ENCODE results near the gene MRPL39. TPM values are rescaled to one million over a fixed set of nuclear protein-coding genes. Genes with fewer than 3 reads are reported as not detected.

Gene MRPL39
- total RNA-seq, 2 donors from 2014 or later: 44.0 to 50.2 TPM

DNA sequence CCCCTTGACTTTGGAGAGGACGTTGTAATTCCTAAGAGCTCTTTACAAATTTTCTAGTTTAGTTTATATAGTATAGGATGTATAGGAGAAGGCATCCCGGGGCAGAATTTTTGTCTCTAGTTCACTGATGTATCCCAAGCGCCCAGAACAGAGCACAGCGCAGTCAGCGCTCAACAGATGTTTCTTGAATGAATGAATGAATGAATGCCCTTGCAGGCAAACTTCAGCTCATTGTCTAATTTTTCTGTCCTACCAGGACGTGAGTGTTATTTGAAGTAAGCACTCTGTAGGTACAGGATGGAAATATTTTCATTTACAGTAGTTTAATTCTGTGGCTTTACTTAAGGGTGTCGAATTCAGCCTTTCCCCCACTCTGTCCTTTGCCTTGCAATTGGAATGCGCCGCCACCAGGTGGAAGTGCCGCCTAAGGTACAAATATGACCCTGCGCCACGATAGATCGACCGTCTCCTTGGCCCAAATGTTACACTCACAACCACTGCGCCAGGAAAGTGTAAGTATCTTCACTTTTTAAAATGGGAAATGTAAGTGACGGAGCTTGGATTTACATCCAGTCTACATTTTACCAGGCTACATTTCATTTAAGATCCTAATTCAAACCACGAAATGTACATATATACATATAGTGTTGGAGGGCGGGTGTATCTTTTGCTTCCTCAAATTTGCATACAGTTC lies 910 bp upstream of the MRPL39 start:
- peak overlapping the region; percentile 91 for H3K4me3 ChIP-seq
- no peaks in the 10 kb centered on the region for H3K27me3 ChIP-seq
- peak; percentile 80 for DNase-seq
- H3K9ac ChIP-seq (ENCODE audit: low read depth in 2 of 2, low read length in 2 of 2): peak overlapping the region; percentile 8 to 69
- H3K4me1 ChIP-seq: peaks cover 8% of the 10 kb centered on the region
- TF ChIP-seq, protein P1, sequence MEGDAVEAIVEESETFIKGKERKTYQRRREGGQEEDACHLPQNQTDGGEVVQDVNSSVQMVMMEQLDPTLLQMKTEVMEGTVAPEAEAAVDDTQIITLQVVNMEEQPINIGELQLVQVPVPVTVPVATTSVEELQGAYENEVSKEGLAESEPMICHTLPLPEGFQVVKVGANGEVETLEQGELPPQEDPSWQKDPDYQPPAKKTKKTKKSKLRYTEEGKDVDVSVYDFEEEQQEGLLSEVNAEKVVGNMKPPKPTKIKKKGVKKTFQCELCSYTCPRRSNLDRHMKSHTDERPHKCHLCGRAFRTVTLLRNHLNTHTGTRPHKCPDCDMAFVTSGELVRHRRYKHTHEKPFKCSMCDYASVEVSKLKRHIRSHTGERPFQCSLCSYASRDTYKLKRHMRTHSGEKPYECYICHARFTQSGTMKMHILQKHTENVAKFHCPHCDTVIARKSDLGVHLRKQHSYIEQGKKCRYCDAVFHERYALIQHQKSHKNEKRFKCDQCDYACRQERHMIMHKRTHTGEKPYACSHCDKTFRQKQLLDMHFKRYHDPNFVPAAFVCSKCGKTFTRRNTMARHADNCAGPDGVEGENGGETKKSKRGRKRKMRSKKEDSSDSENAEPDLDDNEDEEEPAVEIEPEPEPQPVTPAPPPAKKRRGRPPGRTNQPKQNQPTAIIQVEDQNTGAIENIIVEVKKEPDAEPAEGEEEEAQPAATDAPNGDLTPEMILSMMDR (IDR thresholded peaks at IDR 0.05): peak; percentile 92
- peak overlapping the region; percentile 64 for H3K27ac ChIP-seq
- H3K36me3 ChIP-seq: no peaks in the 10 kb centered on the region
- no peaks in the 10 kb centered on the region for H3K9me3 ChIP-seq
- intact Hi-C loops (cut with DNase I): loop anchor here (2.0 to 5.0 kb wide), 2 partner anchors 101 to 1109 kb away; no protein-coding TSS in a partner anchor

DNA sequence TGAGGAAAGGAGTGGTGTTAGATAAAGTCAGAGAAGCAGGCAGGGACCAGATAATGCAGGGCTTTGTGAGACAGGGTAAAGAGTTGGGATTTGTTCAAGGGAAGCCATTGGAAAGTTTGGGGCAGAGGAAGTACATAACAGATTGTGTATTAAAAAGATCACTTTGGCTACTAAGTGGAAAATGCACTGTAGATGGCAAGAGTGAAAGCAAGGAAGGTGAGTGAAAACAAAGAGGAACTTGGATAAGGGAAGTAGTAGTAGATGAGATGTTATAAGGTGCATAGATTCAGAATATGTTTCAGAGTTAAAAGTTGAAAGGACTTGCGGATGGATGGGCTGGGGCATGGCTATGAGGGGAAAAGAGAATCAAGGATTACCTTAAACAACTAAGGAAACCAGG lies 17.4 kb downstream of the MRPL39 start:
- intact Hi-C loops (cut with DNase I): no loop called here
- H3K9ac ChIP-seq (ENCODE audit: low read depth in 2 of 2, low read length in 2 of 2): no peak overlapping the region
- H3K9me3 ChIP-seq: no peaks in the 10 kb centered on the region
- no peaks in the 10 kb centered on the region for H3K4me1 ChIP-seq
- no peak overlapping the region for H3K4me3 ChIP-seq
- H3K27ac ChIP-seq: no peak overlapping the region
- TF ChIP-seq, protein P1 (IDR thresholded peaks at IDR 0.05): no peak
- DNase-seq: no peak
- no peaks in the 10 kb centered on the region for H3K27me3 ChIP-seq
- peaks cover 5% of the 10 kb centered on the region for H3K36me3 ChIP-seq

GRCh38 chr21:25586791-25587190 lies 20.5 kb downstream of the MRPL39 start:
- no peak for DNase-seq
- no peak overlapping the region for H3K4me3 ChIP-seq
- H3K36me3 ChIP-seq: no peaks in the 10 kb centered on the region
- no peak overlapping the region for H3K9ac ChIP-seq (ENCODE audit: low read depth in 2 of 2, low read length in 2 of 2)
- no peaks in the 10 kb centered on the region for H3K27me3 ChIP-seq
- no peaks in the 10 kb centered on the region for H3K9me3 ChIP-seq
- intact Hi-C loops (cut with DNase I): no loop called here
- TF ChIP-seq, protein P1 (IDR thresholded peaks at IDR 0.05): no peak
- no peak overlapping the region for H3K27ac ChIP-seq
- no peaks in the 10 kb centered on the region for H3K4me1 ChIP-seq

DNA sequence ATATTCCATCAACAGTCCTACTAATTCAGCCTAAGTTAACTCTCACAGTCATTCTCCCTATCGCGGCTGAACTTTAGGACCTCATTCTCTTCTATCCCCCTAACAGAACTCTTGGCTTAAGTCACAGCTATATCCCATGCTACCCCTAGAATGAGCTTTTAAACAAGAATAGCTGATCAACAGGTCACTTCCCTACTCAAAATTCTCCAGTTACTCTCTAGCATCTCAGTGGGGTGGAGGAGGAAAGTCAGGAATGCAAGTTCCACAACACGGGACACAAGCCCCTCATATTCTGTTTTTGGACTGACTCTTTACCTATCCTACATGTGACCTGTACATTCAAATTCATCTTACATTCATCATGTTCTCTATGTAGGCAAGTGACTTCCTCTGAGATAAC lies 21.0 kb downstream of the MRPL39 start:
- Histone ChIP-seq H3K4me3 (no peak overlapping the region), H3K9ac (ENCODE audit: low read depth in 2 of 2, low read length in 2 of 2) (no peak overlapping the region), H3K27me3 (no peaks in the 10 kb centered on the region), H3K4me1 (no peaks in the 10 kb centered on the region), H3K27ac (no peak overlapping the region), H3K9me3 (no peaks in the 10 kb centered on the region), H3K36me3 (no peaks in the 10 kb centered on the region)
- no peak for DNase-seq
- intact Hi-C loops (cut with DNase I): no loop called here
- TF ChIP-seq, protein P1 (IDR thresholded peaks at IDR 0.05): no peak

- H3K27me3 ChIP-seq: no peaks in the 10 kb centered on the region
- no peaks in the 10 kb centered on the region for H3K9me3 ChIP-seq
- intact Hi-C loops (cut with DNase I): no loop called here
- no peaks in the 10 kb centered on the region for H3K4me1 ChIP-seq
- H3K4me3 ChIP-seq: no peak overlapping the region
- H3K9ac ChIP-seq (ENCODE audit: low read depth in 2 of 2, low read length in 2 of 2): no peak overlapping the region
- TF ChIP-seq, protein P1 (IDR thresholded peaks at IDR 0.05): no peak
- no peaks in the 10 kb centered on the region for H3K36me3 ChIP-seq
- no peak overlapping the region for H3K27ac ChIP-seq
- DNase-seq: no peak
Measured at GRCh38 chr21:25584833-25585676, 22.2 kb downstream of the MRPL39 start.
